ENCODE results near the gene PMPCA. TPM values are rescaled to one million over a fixed set of nuclear protein-coding genes. Genes with fewer than 3 reads are reported as not detected.

PMPCA gene
- total and polyA plus RNA-seq, 2 of the 13 experiments (the other 11 are each of a cell fraction or from before 2014, with no cell fraction given) = 70.2 to 88.4 TPM

GRCh38 chr9:136363106-136363948 is 47.1 kb upstream of the PMPCA start, which contains the start of gene DNLZ (continued):
- no peak; the same call in 1 of the 2 replicates for TF ChIP-seq PAXIP1 (CRISPR knock-in tag; conservative IDR thresholded peaks at IDR 0.05)
- peak; percentile 24 for TF ChIP-seq HNRNPLL (IDR thresholded peaks at IDR 0.05; ENCODE audit: low read depth, low read length, poor library complexity, severe bottlenecking)
- TF ChIP-seq DNMT3B (CRISPR knock-in tag; conservative IDR thresholded peaks at IDR 0.05) = no peak
- TF ChIP-seq HMGXB3 (CRISPR knock-in tag; IDR thresholded peaks at IDR 0.05; ENCODE audit: borderline replicate concordance) = peak; percentile 5; the same call in 1 of the 2 replicates
- peak; percentile 93; the same call in 1 of the 2 replicates for TF ChIP-seq ZNF780A (CRISPR knock-in tag; IDR thresholded peaks at IDR 0.05)
- TF ChIP-seq CREB1 (IDR thresholded peaks at IDR 0.05) = no peak
- no peak for TF ChIP-seq CREB1 (CRISPR knock-in tag; IDR thresholded peaks at IDR 0.05)
- TF ChIP-seq ZNF276 (CRISPR knock-in tag; IDR thresholded peaks at IDR 0.05; ENCODE audit: low read depth) = peak; percentile 80; the same call in 1 of the 2 replicates
- TF ChIP-seq MYC (CRISPR knock-in tag; IDR thresholded peaks at IDR 0.05; ENCODE audit: borderline replicate concordance) = peak; percentile 98
- TF ChIP-seq ZNF446 (CRISPR knock-in tag; IDR thresholded peaks at IDR 0.05) = no peak; the same call in 1 of the 2 replicates
- TF ChIP-seq BATF2 (CRISPR knock-in tag; IDR thresholded peaks at IDR 0.05) = peak; percentile 97
- TF ChIP-seq ZNF773 (CRISPR knock-in tag; IDR thresholded peaks at IDR 0.05; ENCODE audit: borderline replicate concordance) = peak; percentile 80; the same call in 1 of the 2 replicates
- TF ChIP-seq BRD4 (CRISPR knock-in tag; IDR thresholded peaks at IDR 0.05) = peak; percentile 75; the same call in 1 of the 2 replicates
- TF ChIP-seq ARNT2 (CRISPR knock-in tag; IDR thresholded peaks at IDR 0.05; ENCODE audit: low read depth) = peak; percentile 89
- peak; percentile 71 for TF ChIP-seq ZNF883 (CRISPR knock-in tag; IDR thresholded peaks at IDR 0.05; ENCODE audit: not compliant biosample characterization)
- TF ChIP-seq HES4 (CRISPR knock-in tag; IDR thresholded peaks at IDR 0.05; ENCODE audit: borderline replicate concordance) = no peak; the same call in 1 of the 2 replicates
- no peak for TF ChIP-seq SP1 (IDR thresholded peaks at IDR 0.05)
- TF ChIP-seq SP1 (CRISPR knock-in tag; IDR thresholded peaks at IDR 0.05) = peak; percentile 64

Data from HepG2 (cell line).